GM12878 (cell line): ENCODE data around the gene AGBL1. TPM values are rescaled to one million over a fixed set of nuclear protein-coding genes. Genes with fewer than 3 reads are reported as not detected.

ENCODE experiments used
- ATAC-seq: fragments of 200-7000 bp; cut with Tn5 transposase; 3 replicates; pipeline ENCODE4 v1.9.1; 2020; ENCODE audit warnings: mild to moderate bottlenecking, moderate library complexity
- BruUV-seq: library from RNA; stranded (reverse); fragments of 400-500 nt; replicated peaks from 2 replicates; lab custom pipeline; 2021; lab: Mats Ljungman, UMichigan
- CTCF ChIA-PET: fragments of 300-600 bp; sonication (Branson Sonifier 250); formaldehyde crosslinking; extraction: SDS; loops from one replicate; lab custom pipeline; 2021; ENCODE audit warnings: inconsistent platforms; lab: Yijun Ruan, JAX
- POLR2A ChIA-PET: fragments of 350-600 bp; formaldehyde crosslinking; extraction: SDS; loops from one replicate; lab custom pipeline; 2021; ENCODE audit warnings: inconsistent platforms; lab: Charles Lee
- RAD21 ChIA-PET: fragments of 300-600 bp; sonication (Branson Sonifier 250); formaldehyde crosslinking; loops from one replicate; lab custom pipeline; 2023; ENCODE audit warnings: antibody characterized with exemption; ENCODE audit not compliant: unreplicated experiment; lab: Charles Lee
- SMC1A ChIA-PET: fragments of 300-600 bp; sonication (Branson Sonifier 250); formaldehyde crosslinking; loops from one replicate; lab custom pipeline; 2023; ENCODE audit not compliant: unreplicated experiment, uncharacterized antibody; lab: Charles Lee
- DNase-seq: peaks from one replicate; pipeline ENCODE4 v3.0.0-alpha.2; 2011; ENCODE audit warnings: low read depth, low spot score
- FAIRE-seq: peaks from 3 replicates; lab custom pipeline; 2011; peaks lifted over from hg19 to GRCh38; lab: Jason Lieb, UNC
- H2AFZ ChIP-seq: 2 replicates; pipeline ENCODE4 v1.6.0; 2011; ENCODE audit warnings: low read depth, low read length, control low read depth; ENCODE audit not compliant: control insufficient read depth
- H3K27ac ChIP-seq: 2 replicates; pipeline ENCODE4 v1.5.1; 2011; ENCODE audit warnings: control low read depth; ENCODE audit not compliant: control insufficient read depth, insufficient read depth
- H3K27me3 ChIP-seq, 2 experiments: replicated peaks in 1 of 2; 2 replicates each; pipeline versions ENCODE4 v1.6.0 to v1.6.1; 2011; ENCODE audit warnings: low read length in 1 of 2; ENCODE audit not compliant: control insufficient read depth in 2 of 2, insufficient read depth in 2 of 2
- H3K36me3 ChIP-seq, 2 experiments: 2 replicates each; pipeline ENCODE4 v1.5.1; 2011; ENCODE audit warnings: low read length in 1 of 2; ENCODE audit not compliant: control insufficient read depth in 2 of 2, insufficient read depth in 2 of 2
- H3K4me1 ChIP-seq: 2 replicates; pipeline ENCODE4 v1.6.1; 2011; ENCODE audit warnings: mild to moderate bottlenecking, low read length, moderate library complexity, mixed read lengths; ENCODE audit not compliant: control insufficient read depth, insufficient read depth
- H3K4me2 ChIP-seq: 2 replicates; pipeline ENCODE4 v1.6.0; 2011; ENCODE audit warnings: control low read depth; ENCODE audit not compliant: control insufficient read depth, insufficient read depth
- H3K4me3 ChIP-seq: fragments of 200-600 bp; sonication (generic); 2 replicates; pipeline ENCODE4 v1.5.1; 2016
- H3K79me2 ChIP-seq: 2 replicates; pipeline ENCODE4 v1.6.0; 2011; ENCODE audit warnings: low read length; ENCODE audit not compliant: control insufficient read depth, insufficient read depth
- H3K9ac ChIP-seq: 2 replicates; pipeline ENCODE4 v1.8.0; 2011; ENCODE audit warnings: low read length, control low read depth, mixed read lengths; ENCODE audit not compliant: control insufficient read depth, insufficient read depth
- H3K9me3 ChIP-seq: replicated peaks from 3 replicates; pipeline ENCODE4 v1.5.1; 2011; ENCODE audit warnings: mild to moderate bottlenecking, low read length; ENCODE audit not compliant: control insufficient read depth, insufficient read depth
- H4K20me1 ChIP-seq: 2 replicates; pipeline ENCODE4 v1.6.0; 2011; ENCODE audit not compliant: control insufficient read depth, insufficient read depth
- BCL3 ChIP-seq: IDR thresholded peaks from 2 replicates; pipeline ENCODE4 v1.6.1; 2011; ENCODE audit warnings: borderline replicate concordance, low read depth, mild to moderate bottlenecking, moderate library complexity, low read length; ENCODE audit not compliant: insufficient read depth, poor library complexity, severe bottlenecking
- FOXK2 ChIP-seq: fragments of 450-650 bp; IDR thresholded peaks from 2 replicates; pipeline ENCODE4 v1.6.1; 2017; ENCODE audit warnings: mild to moderate bottlenecking, moderate library complexity
- HCFC1 ChIP-seq: fragments of 150-350 bp; IDR thresholded peaks from 2 replicates; pipeline ENCODE4 v1.6.1; 2014; ENCODE audit warnings: low read length
- JUNB ChIP-seq: IDR thresholded peaks from 2 replicates; pipeline ENCODE4 v1.6.1; 2016; ENCODE audit warnings: antibody characterized with exemption, mild to moderate bottlenecking
- LARP7 ChIP-seq: fragments of 450-650 bp; IDR thresholded peaks from 2 replicates; pipeline ENCODE4 v1.6.1; 2017; ENCODE audit warnings: mild to moderate bottlenecking
- MXI1 ChIP-seq: fragments of 150-350 bp; IDR thresholded peaks from 2 replicates; pipeline ENCODE4 v1.6.1; 2011; ENCODE audit warnings: low read depth, mild to moderate bottlenecking, inconsistent platforms, low read length, improper control_type of control experiment
- POLR2A ChIP-seq: IDR thresholded peaks from 2 replicates; pipeline ENCODE4 v1.6.1; 2011; ENCODE audit warnings: low read depth, mild to moderate bottlenecking, low read length
- RAD51 ChIP-seq: fragments of 450-650 bp; IDR thresholded peaks from 2 replicates; pipeline ENCODE4 v1.6.1; 2016; ENCODE audit warnings: moderate library complexity, mild to moderate bottlenecking, inconsistent platforms
- RB1 ChIP-seq: fragments of 450-650 bp; formaldehyde crosslinking; IDR thresholded peaks from 2 replicates; pipeline ENCODE4 v1.6.1; 2017; ENCODE audit warnings: mild to moderate bottlenecking, borderline replicate concordance
- RCOR1 ChIP-seq: conservative IDR thresholded peaks from 2 replicates; pipeline ENCODE4 v1.6.1; 2012; ENCODE audit warnings: low read depth, low read length, improper control_type of control experiment
- SMAD5 ChIP-seq: IDR thresholded peaks from 2 replicates; pipeline ENCODE4 v1.6.1; 2016; ENCODE audit warnings: antibody characterized with exemption, low read depth
- ZNF384 ChIP-seq: IDR thresholded peaks from 2 replicates; pipeline ENCODE4 v1.6.1; 2012; ENCODE audit warnings: low read depth, mild to moderate bottlenecking, low read length, improper control_type of control experiment, borderline replicate concordance
- WGBS: methylation state at CpG from one replicate; pipeline ENCODE4 v1.1.6; 2016; ENCODE audit warnings: low lambda C conversion rate; ENCODE audit not compliant: insufficient replicate concordance, insufficient coverage; ENCODE audit errors: missing lambda C conversion rate; 5-methylcytosine and 5-hydroxymethylcytosine counted together
- in situ Hi-C: fragments of 300-500 bp; cut with MboI; formaldehyde crosslinking; loops from 9 replicates; pipeline ENCODE4 v1.14.3; 2018; ENCODE audit warnings: mixed read lengths
- intact Hi-C: fragments of 100-400 bp; cut with micrococcal nuclease; formaldehyde crosslinking; loops from one replicate; pipeline ENCODE4 v1.14.2; 2022; ENCODE audit not compliant: unreplicated experiment
- polyA plus RNA-seq, 11 experiments: library from polyadenylated mRNA; depleted of rRNA in 4 of 11; unstranded in 6 of 11; stranded (reverse) in 5 of 11; fragments of >200 nt; fragmentation: Nextera tagmentation in 4 of 11; fragmentation: Illumina TruSeq in 1 of 11; extraction: Ambion mirVana in 4 of 11; extraction: Trizol in 1 of 11; gene quantifications; 1 replicate in 1 of 11; 2 replicates in 10 of 11; pipeline versions ENCODE4 v1.2.1 to v1.2.3, GENCODE V29; 2011 to 2016; ENCODE audit warnings: inconsistent platforms in 2 of 11, missing spikeins in 2 of 11, low read depth in 1 of 11
- total RNA-seq, 4 experiments: library from RNA; depleted of rRNA in 3 of 4; stranded (reverse); fragments of >200 nt in 3 of 4; fragmentation: Illumina TruSeq in 1 of 4; extraction: Trizol in 1 of 4; gene quantifications; 2 replicates each; pipeline versions ENCODE4 v1.2.1 to v1.2.3, GENCODE V29; 2013 to 2021
- TF ChIP-seq, protein P1 (sequence below): fragments of 450-650 bp; IDR thresholded peaks from 2 replicates; pipeline ENCODE4 v1.6.1; 2017; ENCODE audit warnings: mild to moderate bottlenecking, low read depth, inconsistent platforms; ENCODE audit not compliant: poor library complexity, severe bottlenecking

AGBL1 gene
- total and polyA plus RNA-seq, 10 of the 15 experiments (the other 5 are each of a cell fraction or from before 2014, with no cell fraction given), result not detected

GRCh38 chr15:86154705-86155104 is 75.0 kb downstream of the AGBL1 start:
- no peak for TF ChIP-seq SMAD5
- TF ChIP-seq RB1, result no peak
- TF ChIP-seq ZNF384, result no peak
- TF ChIP-seq MXI1, result no peak
- TF ChIP-seq RCOR1, result no peak
- TF ChIP-seq POLR2A, result no peak
- intact Hi-C loops (no loop called here), in situ Hi-C loops (no loop called here)
- H4K20me1 ChIP-seq, result no peaks in the 10 kb centered on the region
- POLR2A ChIA-PET, result no interaction called here
- SMC1A ChIA-PET, result no interaction called here
- no peak overlapping the region for H2AFZ ChIP-seq
- ATAC-seq (no peak), DNase-seq (no peak), FAIRE-seq (no peak)
- no peak overlapping the region for H3K4me3 ChIP-seq
- H3K4me1 ChIP-seq, result no peaks in the 10 kb centered on the region
- 0% methylated on average over 1 of the region's 1 CpG for WGBS
- H3K36me3 ChIP-seq, result no peaks in the 10 kb centered on the region
- RAD21 ChIA-PET, result no interaction called here
- no peak overlapping the region for H3K4me2 ChIP-seq
- no peak overlapping the region for H3K27ac ChIP-seq
- no peaks in the 10 kb centered on the region for H3K79me2 ChIP-seq
- H3K9me3 ChIP-seq, result no peaks in the 10 kb centered on the region
- no peaks in the 10 kb centered on the region for H3K27me3 ChIP-seq
- CTCF ChIA-PET, result no interaction called here
- H3K9ac ChIP-seq, result no peak overlapping the region
- no TSS peak for BruUV-seq

DNA sequence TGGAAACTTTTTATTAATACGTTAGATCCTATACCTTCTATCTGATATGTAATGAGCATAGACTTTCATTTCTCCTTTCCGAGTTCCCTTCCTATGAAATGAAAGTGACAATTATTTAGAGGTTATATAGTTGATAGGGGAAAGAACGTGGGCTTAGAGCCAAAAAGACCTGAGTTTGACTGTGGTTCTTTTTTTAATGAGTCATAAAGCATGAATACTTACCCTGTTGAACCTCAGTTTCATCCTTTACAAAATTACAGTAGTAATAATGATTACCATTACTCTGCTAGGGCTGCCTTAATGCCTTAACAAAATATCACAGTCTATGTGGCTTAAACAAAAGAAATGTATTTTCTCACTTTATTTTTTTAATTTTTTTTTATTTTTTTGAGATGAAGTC is 75.9 kb downstream of the AGBL1 start:
- intact Hi-C loops, result no loop called here
- SMC1A ChIA-PET, result no interaction called here
- no peak for FAIRE-seq
- Histone ChIP-seq H3K27ac (no peak overlapping the region), H3K36me3 (no peaks in the 10 kb centered on the region), H3K79me2 (no peaks in the 10 kb centered on the region), H3K27me3 (no peaks in the 10 kb centered on the region), H3K4me2 (no peak overlapping the region), H3K4me3 (no peak overlapping the region), H3K9me3 (no peaks in the 10 kb centered on the region)
- CTCF ChIA-PET, result no interaction called here
- POLR2A ChIA-PET, result no interaction called here
- DNase-seq, result no peak
- 0% methylated on average over 3 of the region's 3 CpGs for WGBS
- RAD21 ChIA-PET, result no interaction called here
- no peak for TF ChIP-seq RAD51
- no peak for TF ChIP-seq JUNB
- no peak for TF ChIP-seq LARP7
- no peak for TF ChIP-seq SMAD5
- TF ChIP-seq, protein P1, sequence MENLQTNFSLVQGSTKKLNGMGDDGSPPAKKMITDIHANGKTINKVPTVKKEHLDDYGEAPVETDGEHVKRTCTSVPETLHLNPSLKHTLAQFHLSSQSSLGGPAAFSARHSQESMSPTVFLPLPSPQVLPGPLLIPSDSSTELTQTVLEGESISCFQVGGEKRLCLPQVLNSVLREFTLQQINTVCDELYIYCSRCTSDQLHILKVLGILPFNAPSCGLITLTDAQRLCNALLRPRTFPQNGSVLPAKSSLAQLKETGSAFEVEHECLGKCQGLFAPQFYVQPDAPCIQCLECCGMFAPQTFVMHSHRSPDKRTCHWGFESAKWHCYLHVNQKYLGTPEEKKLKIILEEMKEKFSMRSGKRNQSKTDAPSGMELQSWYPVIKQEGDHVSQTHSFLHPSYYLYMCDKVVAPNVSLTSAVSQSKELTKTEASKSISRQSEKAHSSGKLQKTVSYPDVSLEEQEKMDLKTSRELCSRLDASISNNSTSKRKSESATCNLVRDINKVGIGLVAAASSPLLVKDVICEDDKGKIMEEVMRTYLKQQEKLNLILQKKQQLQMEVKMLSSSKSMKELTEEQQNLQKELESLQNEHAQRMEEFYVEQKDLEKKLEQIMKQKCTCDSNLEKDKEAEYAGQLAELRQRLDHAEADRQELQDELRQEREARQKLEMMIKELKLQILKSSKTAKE, result no peak
- TF ChIP-seq FOXK2, result no peak
- no peak for TF ChIP-seq BCL3
- no peak for TF ChIP-seq HCFC1
- TF ChIP-seq, all 136 proteins: peak for 0
- no peak for ATAC-seq
- no peak overlapping the region for H2AFZ ChIP-seq
- in situ Hi-C loops, result no loop called here
- H3K4me1 ChIP-seq, result no peaks in the 10 kb centered on the region
- no TSS peak for BruUV-seq
- H4K20me1 ChIP-seq, result no peaks in the 10 kb centered on the region
- no peak overlapping the region for H3K9ac ChIP-seq
